HCT116 (cell line): ENCODE data around the gene RNPEPL1. TPM values are rescaled to one million over a fixed set of nuclear protein-coding genes. Genes with fewer than 3 reads are reported as not detected.

Experiments used
- ATAC-seq: fragments of 200-7000 bp; cut with Tn5 transposase; 2 replicates; pipeline ENCODE4 v1.9.1; 2020; ENCODE audit warnings: mild to moderate bottlenecking, moderate library complexity
- BruUV-seq: library from RNA; stranded (reverse); fragments of 400-500 nt; replicated peaks from 2 replicates; lab custom pipeline; 2021; lab: Mats Ljungman, UMichigan
- CTCF ChIA-PET: fragments of 300-600 bp; sonication (Branson Sonifier 250); formaldehyde crosslinking; loops from one replicate; lab custom pipeline; 2021; ENCODE audit warnings: antibody characterized with exemption; lab: Charles Lee
- POLR2A ChIA-PET: fragments of 300-600, 350-600 bp; sonication (Branson Sonifier 250); formaldehyde crosslinking; loops from one replicate; lab custom pipeline; 2021; ENCODE audit warnings: antibody characterized with exemption; lab: Charles Lee
- RAD21 ChIA-PET, 2 experiments: fragments of 300-600 bp; sonication (Branson Sonifier 250); formaldehyde crosslinking; loops; one replicate each; lab custom pipeline; 2023; ENCODE audit warnings: low total read pairs in 2 of 2; ENCODE audit not compliant: uncharacterized antibody in 2 of 2, unreplicated experiment in 2 of 2, low non-redundant PET in 1 of 2; lab: Charles Lee
- DNase-seq: peaks from one replicate; pipeline ENCODE4 v3.0.0-alpha.2; 2010; ENCODE audit warnings: low read depth, low spot score
- H2AFZ ChIP-seq: fragments of 200-600 bp; shearing (Covaris generic), sonication (generic); 2 replicates; pipeline ENCODE4 v1.6.1; 2017; ENCODE audit warnings: low read depth, mixed run types, mixed read lengths, antibody characterized with exemption, low read length; ENCODE audit not compliant: poor library complexity, severe bottlenecking
- H3K27ac ChIP-seq: 2 replicates; pipeline ENCODE4 v1.5.1; 2012; ENCODE audit warnings: low read depth, low read length
- H3K27me3 ChIP-seq: fragments of 200-600 bp; sonication (generic); 2 replicates; pipeline ENCODE4 v1.6.1; 2016; ENCODE audit warnings: mixed run types, low read length, mixed read lengths; ENCODE audit not compliant: insufficient read depth
- H3K36me3 ChIP-seq, 2 experiments: fragments of 200-500 bp in 1 of 2; fragments of 200-600 bp in 1 of 2; sonication (Bioruptor generic) in 1 of 2; sonication (generic) in 1 of 2; 2 replicates each; pipeline versions ENCODE4 v1.5.1 to v1.6.1; 2014 to 2016; ENCODE audit warnings: low read length in 2 of 2, inconsistent platforms in 1 of 2, mixed read lengths in 1 of 2, mixed run types in 1 of 2; ENCODE audit not compliant: insufficient read depth in 2 of 2, control insufficient read depth in 1 of 2
- H3K4me1 ChIP-seq, 2 experiments: fragments of 200-600 bp in 1 of 2; sonication (generic) in 1 of 2; 2 replicates each; pipeline versions ENCODE4 v1.5.1 to v1.6.1; 2012 to 2017; ENCODE audit warnings: low read length in 2 of 2, inconsistent platforms in 1 of 2, mild to moderate bottlenecking in 1 of 2, mixed read lengths in 1 of 2, mixed run types in 1 of 2, moderate library complexity in 1 of 2; ENCODE audit not compliant: insufficient read depth in 2 of 2, control insufficient read depth in 1 of 2
- H3K4me2 ChIP-seq: fragments of 200-600 bp; sonication (generic); 2 replicates; pipeline ENCODE4 v1.6.1; 2017; ENCODE audit warnings: mixed run types, low read length, mixed read lengths
- H3K4me3 ChIP-seq, 2 experiments: fragments of 200-600 bp in 1 of 2; sonication (generic) in 1 of 2; replicated peaks in 1 of 2; 2 replicates each; pipeline ENCODE4 v1.5.1; 2011 to 2016; ENCODE audit warnings: low read length in 2 of 2, control low read depth in 1 of 2, low read depth in 1 of 2, mild to moderate bottlenecking in 1 of 2, mixed read lengths in 1 of 2, mixed run types in 1 of 2
- H3K79me2 ChIP-seq: fragments of 200-600 bp; sonication (generic); 2 replicates; pipeline ENCODE4 v1.6.1; 2017; ENCODE audit warnings: mild to moderate bottlenecking, mixed run types, low read length, moderate library complexity, mixed read lengths; ENCODE audit not compliant: insufficient read depth
- H3K9ac ChIP-seq: fragments of 200-600 bp; sonication (generic); 2 replicates; pipeline ENCODE4 v1.6.1; 2016; ENCODE audit warnings: low read length, mixed read lengths
- H3K9me2 ChIP-seq: fragments of 200-600 bp; sonication (generic), shearing (Covaris generic); 2 replicates; pipeline ENCODE4 v1.6.1; 2017; ENCODE audit warnings: mixed run types, mild to moderate bottlenecking, moderate library complexity; ENCODE audit not compliant: insufficient read depth
- H3K9me3 ChIP-seq, 2 experiments: fragments of 200-500 bp in 1 of 2; fragments of 200-600 bp in 1 of 2; sonication (Bioruptor generic) in 1 of 2; sonication (generic) in 1 of 2; 2 replicates each; pipeline ENCODE4 v1.6.1; 2014 to 2017; ENCODE audit warnings: low read length in 2 of 2, mixed read lengths in 2 of 2, inconsistent platforms in 1 of 2, low read depth in 1 of 2, mild to moderate bottlenecking in 1 of 2, mixed run types in 1 of 2, moderate library complexity in 1 of 2; ENCODE audit not compliant: control insufficient read depth in 1 of 2, insufficient read depth in 1 of 2
- H4K20me1 ChIP-seq: fragments of 200-600 bp; sonication (generic), shearing (Covaris generic); 2 replicates; pipeline ENCODE4 v1.6.1; 2017; ENCODE audit warnings: mixed run types, mild to moderate bottlenecking, moderate library complexity; ENCODE audit not compliant: insufficient read depth
- ATF3 ChIP-seq: IDR thresholded peaks from 2 replicates; pipeline ENCODE4 v1.6.1; 2012
- CBX3 ChIP-seq: IDR thresholded peaks from 2 replicates; pipeline ENCODE4 v1.6.1; 2012; ENCODE audit warnings: low read depth
- CEBPB ChIP-seq: IDR thresholded peaks from 2 replicates; pipeline ENCODE4 v1.6.1; 2012; ENCODE audit warnings: low read depth
- EZH2 ChIP-seq: fragments of 200-600 bp; sonication (generic); IDR thresholded peaks from 2 replicates; pipeline ENCODE4 v1.6.1; 2017; ENCODE audit warnings: antibody characterized with exemption, mixed run types
- EZH2phosphoT487 ChIP-seq: fragments of 200-600 bp; IDR thresholded peaks from 2 replicates; pipeline ENCODE4 v1.6.1; 2018; ENCODE audit warnings: antibody characterized with exemption, borderline replicate concordance
- FOSL1 ChIP-seq: IDR thresholded peaks from 2 replicates; pipeline ENCODE4 v1.6.1; 2012; ENCODE audit warnings: low read depth
- JUND ChIP-seq: IDR thresholded peaks from 2 replicates; pipeline ENCODE4 v1.6.1; 2012
- POLR2A ChIP-seq: IDR thresholded peaks from 2 replicates; pipeline ENCODE4 v1.7.0; 2011; ENCODE audit warnings: borderline replicate concordance; ENCODE audit not compliant: insufficient read depth, insufficient read length; ENCODE audit errors: extremely low read depth
- POLR2AphosphoS5 ChIP-seq: IDR thresholded peaks from 2 replicates; pipeline ENCODE4 v1.6.1; 2011; ENCODE audit warnings: mild to moderate bottlenecking, low read depth, low read length, moderate library complexity
- RAD21 ChIP-seq: IDR thresholded peaks from 2 replicates; pipeline ENCODE4 v1.6.1; 2012; ENCODE audit warnings: low read depth, mild to moderate bottlenecking
- REST ChIP-seq: IDR thresholded peaks from 2 replicates; pipeline ENCODE4 v1.6.1; 2012; ENCODE audit warnings: low read depth
- SIN3A ChIP-seq: IDR thresholded peaks from 2 replicates; pipeline ENCODE4 v1.6.1; 2012; ENCODE audit warnings: low read depth
- SP1 ChIP-seq: IDR thresholded peaks from 2 replicates; pipeline ENCODE4 v1.6.1; 2012; ENCODE audit warnings: low read depth
- SRF ChIP-seq: IDR thresholded peaks from 2 replicates; pipeline ENCODE4 v1.6.1; 2012; ENCODE audit warnings: low read depth
- TCF7L2 ChIP-seq: IDR thresholded peaks from 2 replicates; pipeline ENCODE4 v1.7.0; 2011; ENCODE audit warnings: borderline replicate concordance, inconsistent platforms; ENCODE audit not compliant: insufficient read depth, insufficient read length; ENCODE audit errors: extremely low read depth
- YY1 ChIP-seq: IDR thresholded peaks from 2 replicates; pipeline ENCODE4 v1.6.1; 2011; ENCODE audit warnings: low read length, low read depth, moderate library complexity, mild to moderate bottlenecking; ENCODE audit not compliant: insufficient replicate concordance; ENCODE audit errors: extremely low read depth
- ZBTB33 ChIP-seq: IDR thresholded peaks from 2 replicates; pipeline ENCODE4 v1.6.1; 2011; ENCODE audit warnings: mild to moderate bottlenecking, low read length, moderate library complexity; ENCODE audit not compliant: insufficient replicate concordance; ENCODE audit errors: extremely low read depth
- ZFX ChIP-seq: fragments of 450-650 bp; IDR thresholded peaks from 2 replicates; pipeline ENCODE4 v1.6.1; 2017
- intact Hi-C: fragments of 100-400 bp; cut with micrococcal nuclease; formaldehyde crosslinking; loops from 2 replicates; pipeline ENCODE4 v1.10.0; 2022
- total RNA-seq: library from RNA; stranded (reverse); gene quantifications from one replicate; pipeline ENCODE4 v1.2.1, GENCODE V29; 2021; ENCODE audit not compliant: unreplicated experiment

Gene RNPEPL1
- total RNA-seq, 1 experiment from 2014 or later: 49.7 TPM

GRCh38 chr2:240582781-240583180 lies 14.5 kb downstream of the RNPEPL1 start (continued):
- TF ChIP-seq REST: no peak

GRCh38 chr2:240583774-240584173 lies 15.5 kb downstream of the RNPEPL1 start:
- H3K4me2 ChIP-seq: no peak overlapping the region
- H3K27me3 ChIP-seq: no peaks in the 10 kb centered on the region
- no peak overlapping the region for H3K27ac ChIP-seq
- H2AFZ ChIP-seq: no peak overlapping the region
- DNase-seq (no peak), ATAC-seq (no peak)
- H3K79me2 ChIP-seq: peaks cover 85% of the 10 kb centered on the region
- POLR2A ChIA-PET: no interaction called here
- no peaks in the 10 kb centered on the region for H4K20me1 ChIP-seq
- peaks cover 53 to 73% of the 10 kb centered on the region in 2 experiments for H3K4me1 ChIP-seq
- no peaks in the 10 kb centered on the region for H3K9me3 ChIP-seq
- CTCF ChIA-PET: no interaction called here
- H3K9ac ChIP-seq: no peak overlapping the region
- no peaks in the 10 kb centered on the region for H3K9me2 ChIP-seq
- RAD21 ChIA-PET: no interaction called here
- no peak overlapping the region for H3K4me3 ChIP-seq
- no TSS peak for BruUV-seq
- intact Hi-C loops: no loop called here
- H3K36me3 ChIP-seq: no peaks in the 10 kb centered on the region
- TF ChIP-seq CBX3 (no peak), ATF3 (no peak), POLR2A (no peak), YY1 (no peak), TCF7L2 (no peak), JUND (no peak), SIN3A (no peak), REST (no peak), EZH2 (no peak), ZBTB33 (no peak), CEBPB (no peak), SP1 (no peak), EZH2phosphoT487 (no peak), FOSL1 (no peak), RAD21 (no peak), POLR2AphosphoS5 (no peak), ZFX (no peak), SRF (no peak)
